Muscle of leg (tissue), 11 donors: Measurements from ENCODE around the gene TSPEAR. TPM values are rescaled to one million over a fixed set of nuclear protein-coding genes. Genes with fewer than 3 reads are reported as not detected.

Experiments
- DNase-seq: peaks from one replicate; pipeline ENCODE4 v3.0.0; 2013
- H3K27ac ChIP-seq: one replicate; pipeline ENCODE4 v1.5.1; 2013; ENCODE audit warnings: mild to moderate bottlenecking, low read length, control low read depth
- H3K27me3 ChIP-seq: one replicate; pipeline ENCODE4 v1.6.1; 2013; ENCODE audit warnings: low read length; ENCODE audit not compliant: control insufficient read depth, insufficient read depth
- H3K36me3 ChIP-seq: one replicate; pipeline ENCODE4 v1.6.1; 2013; ENCODE audit warnings: low read length; ENCODE audit not compliant: control insufficient read depth, insufficient read depth
- H3K4me1 ChIP-seq: one replicate; pipeline ENCODE4 v1.6.1; 2013; ENCODE audit warnings: low read length; ENCODE audit not compliant: control insufficient read depth, insufficient read depth
- H3K4me3 ChIP-seq: one replicate; pipeline ENCODE4 v1.5.1; 2013; ENCODE audit warnings: low read length, control low read depth
- H3K9me3 ChIP-seq: replicated peaks from 2 replicates; pipeline ENCODE4 v1.6.1; 2013; ENCODE audit warnings: low read depth, low read length; ENCODE audit not compliant: control insufficient read depth
- WGBS: methylation state at CpG from one replicate; pipeline ENCODE4 v1.1.5; 2013; ENCODE audit warnings: missing lambda C conversion rate; ENCODE audit not compliant: insufficient coverage; 5-methylcytosine and 5-hydroxymethylcytosine counted together
- polyA plus RNA-seq, 8 donors: library from polyadenylated mRNA; unstranded; fragments of 120-200 nt; gene quantifications; one replicate each; pipeline versions ENCODE4 v1.2.1 to v1.2.3, GENCODE V29; 2013; ENCODE audit warnings: inconsistent platforms in 1 of 8, low replicate concordance in 1 of 8; ENCODE audit not compliant: insufficient read length in 8 of 8, insufficient read depth in 1 of 8
- total RNA-seq: library from RNA; stranded (reverse); fragments of 120-200 nt; gene quantifications from one replicate; pipeline ENCODE4 v1.2.4, GENCODE V29; 2013

TSPEAR gene
- total and polyA plus RNA-seq, 9 donors = 0.04 to 1.5 (median 0.10) TPM; not detected in 2

DNA sequence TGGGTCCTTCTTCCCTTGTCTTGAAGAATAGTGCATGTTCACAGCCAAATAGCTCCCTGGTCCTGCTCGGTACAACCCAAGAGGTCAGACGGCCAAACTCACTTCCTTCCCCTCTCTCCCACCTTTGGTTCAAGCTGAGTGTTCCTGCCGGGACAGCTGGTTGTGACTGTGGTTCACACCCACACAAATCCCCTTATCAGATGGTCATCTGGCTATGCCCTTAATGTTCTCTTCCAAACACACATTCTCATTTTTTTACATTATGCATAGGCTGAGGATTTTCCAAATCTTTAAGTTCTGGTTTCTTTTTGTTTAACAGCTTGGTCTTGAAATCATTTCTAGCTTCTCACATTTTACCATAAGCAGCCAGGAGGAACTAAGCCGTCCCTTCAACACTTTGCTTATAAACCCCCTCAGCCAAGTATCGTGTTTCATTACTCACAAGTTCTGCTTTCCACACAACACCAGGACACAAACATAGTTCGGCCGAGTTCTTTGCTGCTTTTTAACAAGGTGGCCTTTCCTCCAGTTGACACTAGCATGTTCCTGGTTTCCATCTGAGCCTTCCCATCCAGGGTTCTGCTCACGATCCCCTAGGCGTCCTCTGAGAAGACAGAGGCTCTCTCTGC lies 19.7 kb upstream of the TSPEAR start:
- Histone ChIP-seq H3K36me3 (no peaks in the 10 kb centered on the region), H3K27me3 (peaks cover 20% of the 10 kb centered on the region), H3K4me3 (no peak overlapping the region), H3K9me3 (peaks cover 7% of the 10 kb centered on the region), H3K4me1 (no peaks in the 10 kb centered on the region), H3K27ac (no peak overlapping the region)
- DNase-seq = no peak
- WGBS = 51% methylated on average over 9 of the region's 9 CpGs

DNA sequence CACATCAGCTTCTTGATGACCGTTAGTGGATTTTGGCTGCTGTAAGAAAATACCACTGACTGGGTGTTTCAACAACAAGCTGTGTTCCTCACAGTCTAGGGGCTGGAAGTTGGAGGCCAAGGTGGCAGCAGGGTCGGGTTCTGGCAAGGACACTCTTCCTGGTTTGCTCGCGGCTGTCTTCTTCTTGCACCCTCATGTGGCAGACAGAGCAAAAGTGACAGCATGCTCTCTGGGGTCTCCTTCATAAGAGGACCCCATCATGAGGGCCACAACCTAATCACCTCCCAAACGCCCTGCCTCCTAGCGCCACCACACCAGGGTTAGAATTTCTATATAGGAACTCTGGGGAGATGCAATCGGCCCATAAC lies 18.6 kb upstream of the TSPEAR start:
- Histone ChIP-seq H3K9me3 (no peaks in the 10 kb centered on the region), H3K36me3 (no peaks in the 10 kb centered on the region), H3K4me3 (no peak overlapping the region), H3K27me3 (peaks cover 21% of the 10 kb centered on the region), H3K27ac (no peak overlapping the region), H3K4me1 (no peaks in the 10 kb centered on the region)
- 90% methylated on average over 5 of the region's 7 CpGs for WGBS
- DNase-seq = no peak

DNA sequence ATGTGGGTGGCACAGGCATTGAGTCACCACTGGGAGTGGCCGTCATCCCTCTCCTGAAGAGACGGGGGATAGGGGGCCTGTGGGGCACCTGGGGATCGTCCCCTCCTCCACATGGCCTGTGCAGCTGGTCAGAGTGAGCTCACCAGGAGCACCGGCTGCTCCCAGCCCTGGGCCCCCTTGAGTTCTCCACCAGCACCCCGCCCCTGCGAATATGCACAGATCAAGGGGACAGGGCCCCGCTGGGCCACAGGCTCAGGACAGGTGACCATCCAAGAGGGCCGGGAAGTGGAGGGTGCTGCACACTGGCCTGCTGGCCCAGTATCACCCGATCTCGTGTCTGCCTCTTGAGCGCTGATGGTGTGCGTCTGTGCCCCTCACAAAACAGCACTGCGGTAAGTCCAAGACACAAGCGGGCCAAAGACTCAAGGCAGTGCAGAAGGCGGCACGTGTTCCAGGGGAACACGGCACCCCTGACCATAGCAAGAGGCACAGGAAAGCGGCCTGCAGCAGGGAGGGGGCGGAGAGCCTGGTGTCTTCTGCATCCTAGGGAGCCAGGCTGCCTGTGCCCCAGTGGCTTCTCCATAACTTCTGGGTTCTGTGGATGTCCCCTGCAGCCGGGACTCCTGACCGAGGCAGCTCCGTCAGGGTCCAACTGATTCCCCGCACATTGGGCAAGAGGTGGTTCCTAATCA lies 18.1 kb upstream of the TSPEAR start:
- DNase-seq = no peak
- H3K4me3 ChIP-seq = no peak overlapping the region
- H3K27ac ChIP-seq = no peak overlapping the region
- H3K27me3 ChIP-seq = peaks cover 26% of the 10 kb centered on the region
- H3K4me1 ChIP-seq = no peaks in the 10 kb centered on the region
- H3K9me3 ChIP-seq = no peaks in the 10 kb centered on the region
- 94% methylated on average over 22 of the region's 23 CpGs for WGBS
- no peaks in the 10 kb centered on the region for H3K36me3 ChIP-seq

DNA sequence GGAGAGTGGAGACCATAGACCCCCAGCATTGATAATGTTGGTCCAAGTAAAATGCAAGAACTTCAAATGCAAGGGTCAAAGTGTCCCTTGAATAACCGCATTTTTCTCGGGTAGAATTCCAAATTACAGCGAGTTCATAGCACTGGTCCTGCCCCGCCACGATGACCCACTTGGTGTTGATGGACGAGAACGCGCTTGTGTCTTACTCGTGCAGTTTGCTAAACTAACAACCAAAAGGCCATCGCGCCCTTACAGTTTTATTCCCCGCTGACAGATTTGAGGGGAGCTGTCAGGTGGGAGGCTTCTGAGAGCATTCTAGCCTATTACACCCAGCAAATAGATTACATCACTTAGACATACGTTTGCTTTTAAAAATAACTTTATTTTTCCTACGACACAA lies 17.3 kb upstream of the TSPEAR start:
- H3K4me3 ChIP-seq = no peak overlapping the region
- DNase-seq = no peak
- H3K27ac ChIP-seq = no peak overlapping the region
- 96% methylated on average over 5 of the region's 14 CpGs for WGBS
- H3K4me1 ChIP-seq = peaks cover 3% of the 10 kb centered on the region
- no peaks in the 10 kb centered on the region for H3K9me3 ChIP-seq
- H3K36me3 ChIP-seq = no peaks in the 10 kb centered on the region
- peaks cover 33% of the 10 kb centered on the region for H3K27me3 ChIP-seq

DNA sequence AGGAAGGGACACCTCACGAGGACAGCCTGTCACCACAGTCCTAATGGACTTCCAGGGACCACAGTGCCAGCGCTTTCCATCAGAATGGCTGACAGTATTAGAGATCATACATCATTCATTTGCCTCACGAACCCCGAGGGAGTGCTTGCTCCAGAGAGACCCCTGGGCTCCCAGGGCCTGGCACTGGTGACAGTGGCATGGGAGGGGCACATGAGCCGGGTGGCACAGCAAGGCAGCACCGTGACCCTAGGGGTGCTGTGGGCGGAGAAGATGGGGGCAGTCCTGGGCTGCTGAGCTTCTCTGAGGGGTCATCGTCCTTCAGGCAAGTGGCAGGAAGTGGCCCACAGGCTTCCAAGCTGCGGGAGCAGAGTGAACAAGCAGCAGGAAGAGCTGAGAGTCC lies 16.4 kb upstream of the TSPEAR start:
- no peaks in the 10 kb centered on the region for H3K9me3 ChIP-seq
- H3K27me3 ChIP-seq = peaks cover 39% of the 10 kb centered on the region
- 80% methylated on average over 7 of the region's 9 CpGs for WGBS
- DNase-seq = no peak
- H3K27ac ChIP-seq = no peak overlapping the region
- H3K4me1 ChIP-seq = peaks cover 9% of the 10 kb centered on the region
- no peaks in the 10 kb centered on the region for H3K36me3 ChIP-seq
- no peak overlapping the region for H3K4me3 ChIP-seq

DNA sequence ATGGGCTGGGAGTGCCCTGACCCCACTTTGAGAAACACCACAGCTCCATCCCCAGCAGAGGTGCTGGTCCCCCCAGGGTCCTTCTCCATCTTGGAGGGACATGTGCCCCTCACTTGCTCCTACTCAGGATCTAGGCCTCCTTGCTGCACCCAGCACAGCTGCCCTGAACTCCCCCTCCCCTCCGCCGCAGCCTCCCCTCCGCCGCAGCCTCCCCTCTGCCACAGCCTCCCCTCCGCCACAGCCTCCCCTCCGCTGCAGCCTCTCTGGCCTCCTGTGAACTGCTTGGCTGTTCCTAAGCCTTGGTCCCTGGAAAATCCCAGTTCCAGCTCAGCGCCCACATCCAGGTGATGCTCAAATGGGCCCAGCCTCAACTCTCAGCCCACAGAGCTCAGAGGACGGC lies 15.9 kb upstream of the TSPEAR start:
- H3K4me1 ChIP-seq = peaks cover 9% of the 10 kb centered on the region
- H3K36me3 ChIP-seq = no peaks in the 10 kb centered on the region
- no peak for DNase-seq
- H3K9me3 ChIP-seq = no peaks in the 10 kb centered on the region
- peaks cover 41% of the 10 kb centered on the region for H3K27me3 ChIP-seq
- WGBS = 96% methylated on average over 8 of the region's 8 CpGs
- H3K4me3 ChIP-seq = no peak overlapping the region
- no peak overlapping the region for H3K27ac ChIP-seq

DNA sequence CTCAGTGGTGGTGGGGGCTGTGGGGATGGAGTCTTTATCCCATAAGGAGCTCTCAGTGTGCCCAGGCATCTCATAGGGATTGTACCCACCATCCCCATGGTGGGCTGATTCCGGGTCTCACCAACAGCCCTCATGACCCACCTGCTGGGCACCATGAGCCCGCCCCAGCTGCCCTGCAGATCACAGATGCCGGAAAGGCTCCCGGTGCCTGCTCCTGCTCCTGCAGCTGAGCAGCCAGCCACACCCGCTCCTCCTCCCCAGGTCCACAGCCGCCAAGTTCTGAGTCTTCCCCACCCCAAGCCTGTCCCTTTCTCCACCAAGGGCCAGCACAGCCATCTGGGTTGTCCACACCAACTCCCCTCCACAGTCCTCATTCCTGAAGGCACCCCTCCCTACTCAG lies 15.5 kb upstream of the TSPEAR start:
- no peak overlapping the region for H3K4me3 ChIP-seq
- 58% methylated on average over 6 of the region's 6 CpGs for WGBS
- no peak overlapping the region for H3K27ac ChIP-seq
- H3K4me1 ChIP-seq = peaks cover 9% of the 10 kb centered on the region
- DNase-seq = no peak
- peaks cover 41% of the 10 kb centered on the region for H3K27me3 ChIP-seq
- H3K36me3 ChIP-seq = no peaks in the 10 kb centered on the region
- no peaks in the 10 kb centered on the region for H3K9me3 ChIP-seq

DNA sequence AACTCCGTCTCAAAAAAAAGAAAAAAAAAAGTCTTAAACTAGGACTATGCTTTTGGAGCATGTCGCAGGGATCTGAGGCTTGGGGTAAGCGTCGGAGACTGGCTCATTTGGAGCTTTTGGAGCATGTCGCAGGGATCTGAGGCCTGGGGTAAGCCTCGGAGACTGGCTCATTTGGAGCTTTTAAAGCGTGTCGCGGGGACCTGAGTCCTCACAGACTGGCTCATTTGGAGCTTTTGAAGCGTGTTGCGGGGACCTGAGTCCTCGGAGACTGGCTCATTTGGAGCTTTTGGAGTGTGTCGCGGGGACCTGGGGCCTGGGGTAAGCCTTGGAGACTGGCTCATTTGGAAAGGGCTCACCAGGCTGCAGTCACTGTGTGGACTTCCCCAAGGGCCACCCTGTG lies 13.6 kb upstream of the TSPEAR start:
- Histone ChIP-seq H3K27ac (no peak overlapping the region), H3K4me1 (peaks cover 9% of the 10 kb centered on the region), H3K27me3 (peaks cover 45% of the 10 kb centered on the region), H3K36me3 (no peaks in the 10 kb centered on the region), H3K4me3 (no peak overlapping the region), H3K9me3 (no peaks in the 10 kb centered on the region)
- WGBS = 85% methylated on average over 14 of the region's 14 CpGs
- DNase-seq = no peak

DNA sequence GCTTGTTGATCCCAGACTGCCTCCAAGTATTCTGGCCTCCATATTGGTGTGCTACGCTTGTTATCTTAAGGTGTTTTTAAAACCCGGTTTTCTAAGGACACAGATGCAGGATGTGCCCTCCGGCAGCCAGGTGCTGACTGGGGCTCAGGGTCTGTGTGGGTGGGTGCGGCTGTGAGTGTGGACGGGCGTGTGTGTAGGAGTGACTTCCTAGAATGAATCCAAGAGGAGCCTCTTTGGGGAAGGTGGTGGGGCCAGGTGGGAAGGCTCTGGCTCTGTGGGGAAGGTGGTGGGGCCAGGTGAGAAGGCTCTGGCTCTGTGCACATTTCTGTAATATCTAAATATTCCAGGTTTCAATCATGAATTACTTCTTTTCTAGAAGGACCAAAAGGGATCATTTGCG lies 12.8 kb upstream of the TSPEAR start:
- Histone ChIP-seq H3K36me3 (no peaks in the 10 kb centered on the region), H3K4me3 (no peak overlapping the region), H3K4me1 (peaks cover 9% of the 10 kb centered on the region), H3K27me3 (peaks cover 45% of the 10 kb centered on the region), H3K27ac (no peak overlapping the region), H3K9me3 (no peaks in the 10 kb centered on the region)
- DNase-seq = no peak
- 89% methylated on average over 6 of the region's 7 CpGs for WGBS

DNA sequence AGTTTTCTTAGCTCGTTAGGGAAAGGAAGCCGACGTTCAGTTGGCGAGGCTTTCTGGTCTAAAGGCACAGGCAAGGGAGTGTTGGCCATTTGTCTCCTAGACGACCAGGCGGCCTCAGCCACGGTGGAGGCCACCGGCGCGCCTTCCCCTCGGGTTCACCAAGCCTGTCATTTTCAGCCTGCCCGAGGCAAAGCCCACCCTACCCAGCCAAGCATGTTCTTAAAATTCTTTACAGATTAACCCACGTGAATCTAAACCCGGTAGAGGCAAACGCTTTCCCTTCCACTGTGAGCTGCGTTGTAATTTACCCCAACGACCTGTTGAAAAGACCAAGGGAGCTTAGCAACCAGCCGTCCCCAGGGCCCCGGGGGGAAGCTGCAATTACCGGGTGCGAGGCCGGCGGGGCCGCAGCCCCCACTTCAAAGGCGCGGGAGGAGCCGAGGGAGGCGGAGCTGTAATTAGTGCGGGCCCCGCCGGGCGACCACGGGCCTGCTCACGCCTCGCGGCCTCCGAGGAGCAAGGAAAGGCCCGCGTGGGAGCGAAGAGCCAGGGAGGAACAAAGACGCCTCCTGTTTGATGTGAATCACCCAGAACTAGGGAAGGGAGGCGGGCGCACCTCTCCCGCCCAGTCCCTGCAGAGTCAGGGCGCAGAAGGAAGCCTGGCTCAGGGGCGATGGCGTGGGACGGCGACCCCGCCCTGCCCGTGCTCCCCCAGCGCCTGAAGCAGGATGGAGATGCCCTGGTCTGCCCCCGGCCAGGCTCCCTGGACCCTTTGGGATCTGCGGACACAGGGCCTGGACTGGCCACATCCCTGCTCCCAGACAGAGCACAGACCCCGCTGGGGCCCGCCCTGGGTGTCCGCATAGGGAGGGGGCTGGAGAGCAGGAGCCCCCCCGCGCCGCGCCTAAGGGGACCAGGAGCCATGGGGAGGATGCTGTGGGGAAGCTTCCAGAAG lies 12.1 kb upstream of the TSPEAR start:
- Histone ChIP-seq H3K36me3 (no peaks in the 10 kb centered on the region), H3K9me3 (no peaks in the 10 kb centered on the region), H3K4me3 (no peak overlapping the region), H3K27ac (no peak overlapping the region), H3K27me3 (peaks cover 50% of the 10 kb centered on the region), H3K4me1 (peaks cover 9% of the 10 kb centered on the region)
- 18% methylated on average over 61 of the region's 61 CpGs for WGBS
- peak; percentile 47 for DNase-seq
